ENCODE results near the gene VAT1. TPM values are rescaled to one million over a fixed set of nuclear protein-coding genes. Genes with fewer than 3 reads are reported as not detected.
A peak's percentile ranks its signal among the peaks of the same experiment; 100 is the strongest.

The VAT1 gene
- total and polyA plus RNA-seq, 9 of the 15 experiments (the other 6 are each of a cell fraction or from before 2014, with no cell fraction given), result 29.4 to 153 (median 66.7) TPM

- TF ChIP-seq NEUROD1 (IDR thresholded peaks at IDR 0.05; ENCODE audit: borderline replicate concordance, low read depth, low read length, partially characterized antibody), result peak; percentile 32
- no peak for TF ChIP-seq ZNF274 (IDR thresholded peaks at IDR 0.05; ENCODE audit: borderline replicate concordance, low read depth, low read length)
- TF ChIP-seq OTX1 (CRISPR knock-in tag; IDR thresholded peaks at IDR 0.05), result no peak
- no peak for TF ChIP-seq STAG1 (CRISPR knock-in tag; IDR thresholded peaks at IDR 0.05; ENCODE audit: borderline replicate concordance)
- TF ChIP-seq CBX5 (IDR thresholded peaks at IDR 0.05; ENCODE audit: borderline replicate concordance, low read depth), result no peak
- no peak for TF ChIP-seq NBN (IDR thresholded peaks at IDR 0.05; ENCODE audit: low read depth)
- TF ChIP-seq NR2C2 (CRISPR knock-in tag; IDR thresholded peaks at IDR 0.05), result 0 out of 2 replicates have a peak, but pooled peaks have one; percentile 13
- no peak for TF ChIP-seq NR2C2 (tag; IDR thresholded peaks at IDR 0.05)
- 0 out of 2 replicates have a peak, but pooled peaks have one; percentile 55 for TF ChIP-seq THAP7 (CRISPR knock-in tag; IDR thresholded peaks at IDR 0.05)
- TF ChIP-seq MCM5 (IDR thresholded peaks at IDR 0.05; ENCODE audit: low read depth), result no peak
- no peak for TF ChIP-seq ZMIZ1 (IDR thresholded peaks at IDR 0.05; ENCODE audit: low read depth in 2 of 2, low read length in 2 of 2)
- no peak for TF ChIP-seq ARID1B (IDR thresholded peaks at IDR 0.05)
- no peak for TF ChIP-seq MTA2 (IDR thresholded peaks at IDR 0.05; ENCODE audit: low read depth)
- TF ChIP-seq YBX1 (IDR thresholded peaks at IDR 0.05), result no peak
- TF ChIP-seq FOXM1 (IDR thresholded peaks at IDR 0.05; ENCODE audit: low read depth), result no peak
- peak; percentile 88; the same call in 1 of the 2 replicates for TF ChIP-seq FOXM1 (CRISPR knock-in tag; IDR thresholded peaks at IDR 0.05; ENCODE audit: low read depth)
- no peak for TF ChIP-seq ZHX1 (conservative IDR thresholded peaks at IDR 0.05; ENCODE audit: low read length)
These were observed at the start of gene VAT1 (continued) for GRCh38 chr17:43021741-43022512.

Measured in K562 (cell line).